Fibroblast of mammary gland (primary cell): ENCODE measurements around the gene BPTF.
A peak's percentile ranks its signal among the peaks of the same experiment; 100 is the strongest.

Experiments used
- DNase-seq: peaks from one replicate; pipeline ENCODE4 v3.0.0-alpha.2; 2010; ENCODE audit warnings: low read depth
- H3K4me3 ChIP-seq: 2 replicates; pipeline ENCODE4 v1.5.1; 2011; ENCODE audit warnings: low read depth, mild to moderate bottlenecking, low read length, moderate library complexity; ENCODE audit not compliant: control insufficient read depth
- CTCF ChIP-seq: conservative IDR thresholded peaks from 2 replicates; pipeline ENCODE4 v1.5.1; 2011; ENCODE audit warnings: low read depth, low read length, inconsistent platforms; ENCODE audit not compliant: control insufficient read depth, insufficient read depth

The BPTF gene

GRCh38 chr17:68029512-68030215 is 204.4 kb downstream of the BPTF start:
- TF ChIP-seq CTCF, result no peak
- H3K4me3 ChIP-seq, result no peak overlapping the region
- DNase-seq, result peak; percentile 18
